Measurements from ENCODE around the gene STUM. TPM values are rescaled to one million over a fixed set of nuclear protein-coding genes. Genes with fewer than 3 reads are reported as not detected.

STUM gene
- total RNA-seq, 1 donor from 2014 or later = 0.55 TPM

DNA sequence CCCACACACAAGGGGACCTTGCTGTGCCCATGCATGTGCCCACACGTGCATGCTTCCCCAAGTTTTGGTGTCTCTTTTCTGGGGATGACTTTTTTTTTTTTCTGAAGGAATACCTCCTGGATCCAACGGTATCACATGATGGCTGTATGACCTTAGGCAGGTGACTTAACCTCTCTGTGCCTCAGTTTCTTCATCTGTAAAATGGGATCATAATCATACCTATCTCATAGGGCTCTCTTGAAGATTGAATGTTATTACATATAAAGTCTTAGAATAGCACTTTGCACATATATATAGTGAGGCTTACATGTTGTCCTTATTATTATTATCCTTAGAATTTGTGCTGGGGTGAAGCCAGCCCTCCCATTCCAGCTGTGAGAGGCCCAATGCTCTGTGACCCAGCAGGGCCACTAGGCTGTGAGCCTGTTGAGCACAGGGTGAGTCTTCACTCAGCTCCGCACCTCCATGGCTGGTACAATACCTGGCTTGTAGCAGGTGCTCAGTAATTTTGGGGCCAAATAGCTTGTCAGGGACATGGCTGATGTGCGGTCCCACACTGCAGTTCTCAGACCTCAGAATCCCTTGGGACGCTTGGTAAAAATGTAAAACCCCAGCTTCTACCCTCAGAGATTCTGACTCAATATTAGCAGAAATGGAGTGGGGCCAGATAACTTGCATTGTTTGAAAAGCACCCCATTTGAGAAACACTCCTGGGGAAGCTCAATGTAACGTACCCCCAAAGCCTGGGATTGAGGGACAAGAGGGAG, 20.6 kb downstream of the STUM start:
- Mint-ChIP-seq H3K27me3 (peaks cover 20% of the 10 kb centered on the region), H3K36me3 (ENCODE audit: insufficient read depth) (no peaks in the 10 kb centered on the region), H3K27ac (no peak overlapping the region), H3K4me1 (ENCODE audit: low read depth) (no peaks in the 10 kb centered on the region), H3K4me3 (ENCODE audit: low read depth) (no peak overlapping the region), H3K9me3 (ENCODE audit: low read depth) (no peaks in the 10 kb centered on the region)
- TF ChIP-seq, protein P1, sequence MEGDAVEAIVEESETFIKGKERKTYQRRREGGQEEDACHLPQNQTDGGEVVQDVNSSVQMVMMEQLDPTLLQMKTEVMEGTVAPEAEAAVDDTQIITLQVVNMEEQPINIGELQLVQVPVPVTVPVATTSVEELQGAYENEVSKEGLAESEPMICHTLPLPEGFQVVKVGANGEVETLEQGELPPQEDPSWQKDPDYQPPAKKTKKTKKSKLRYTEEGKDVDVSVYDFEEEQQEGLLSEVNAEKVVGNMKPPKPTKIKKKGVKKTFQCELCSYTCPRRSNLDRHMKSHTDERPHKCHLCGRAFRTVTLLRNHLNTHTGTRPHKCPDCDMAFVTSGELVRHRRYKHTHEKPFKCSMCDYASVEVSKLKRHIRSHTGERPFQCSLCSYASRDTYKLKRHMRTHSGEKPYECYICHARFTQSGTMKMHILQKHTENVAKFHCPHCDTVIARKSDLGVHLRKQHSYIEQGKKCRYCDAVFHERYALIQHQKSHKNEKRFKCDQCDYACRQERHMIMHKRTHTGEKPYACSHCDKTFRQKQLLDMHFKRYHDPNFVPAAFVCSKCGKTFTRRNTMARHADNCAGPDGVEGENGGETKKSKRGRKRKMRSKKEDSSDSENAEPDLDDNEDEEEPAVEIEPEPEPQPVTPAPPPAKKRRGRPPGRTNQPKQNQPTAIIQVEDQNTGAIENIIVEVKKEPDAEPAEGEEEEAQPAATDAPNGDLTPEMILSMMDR (IDR thresholded peaks at IDR 0.05; ENCODE audit: unreplicated experiment) = no peak
- no peak for DNase-seq (ENCODE audit: low spot score, unreplicated experiment)

DNA sequence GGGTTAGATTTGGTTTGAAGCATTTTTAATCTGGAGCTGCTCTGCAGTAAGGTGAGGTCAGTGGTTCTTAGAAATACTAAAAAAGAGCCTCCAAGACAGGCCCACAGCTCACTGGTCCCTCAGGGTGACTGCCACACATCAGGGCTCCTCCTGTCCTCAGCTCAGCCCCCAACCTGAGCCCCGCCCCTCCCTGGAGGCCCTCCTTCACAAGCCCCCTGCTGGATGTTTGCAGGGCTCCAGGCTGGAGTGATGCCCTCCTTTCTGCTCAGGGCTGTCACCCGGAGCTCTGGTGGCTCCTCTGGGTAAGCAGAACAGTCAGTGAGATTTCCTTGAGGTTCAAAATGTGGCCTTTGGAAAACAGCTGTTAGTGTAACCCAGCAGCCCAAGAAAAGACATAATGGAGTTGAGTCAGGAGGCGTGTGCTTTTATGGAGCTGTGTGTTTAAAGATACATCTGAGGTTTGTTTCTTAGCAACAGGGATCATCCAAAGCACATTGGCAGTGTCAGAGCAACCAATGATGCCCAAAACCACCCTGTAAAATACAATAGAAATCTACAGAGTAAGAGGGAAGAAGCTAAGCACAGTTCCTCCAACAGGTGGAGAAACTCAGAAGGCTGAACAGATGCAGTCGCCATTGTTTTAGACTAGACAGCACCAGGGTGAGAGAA, 21.4 kb downstream of the STUM start:
- Mint-ChIP-seq H3K4me1 (ENCODE audit: low read depth) (no peaks in the 10 kb centered on the region), H3K9me3 (ENCODE audit: low read depth) (no peaks in the 10 kb centered on the region), H3K27ac (no peak overlapping the region), H3K4me3 (ENCODE audit: low read depth) (no peak overlapping the region), H3K27me3 (peaks cover 20% of the 10 kb centered on the region), H3K36me3 (ENCODE audit: insufficient read depth) (no peaks in the 10 kb centered on the region)
- DNase-seq (ENCODE audit: low spot score, unreplicated experiment) = peak; percentile 36
- TF ChIP-seq, protein P1 (IDR thresholded peaks at IDR 0.05; ENCODE audit: unreplicated experiment) = peak; percentile 57

DNA sequence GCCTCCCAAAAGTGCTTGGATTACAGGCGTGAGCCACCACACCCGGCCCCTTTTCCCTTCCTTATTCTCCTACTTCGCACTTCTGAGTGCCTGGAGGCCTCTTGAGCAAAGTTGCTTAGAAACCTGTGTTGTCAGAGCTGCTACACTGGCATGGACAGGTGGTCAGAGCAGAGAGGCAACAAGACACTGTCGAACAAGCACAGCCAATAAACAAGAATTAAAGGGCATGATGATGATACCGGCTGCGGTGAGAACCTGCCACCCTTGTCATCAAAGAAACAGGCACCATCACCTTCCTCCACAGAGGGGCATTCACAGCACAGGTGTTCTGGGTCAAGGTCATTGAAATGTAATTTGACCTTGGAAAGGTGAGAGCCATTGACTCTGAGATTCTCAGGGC, 23.3 kb downstream of the STUM start:
- H3K9me3 Mint-ChIP-seq (ENCODE audit: low read depth) = no peaks in the 10 kb centered on the region
- no peaks in the 10 kb centered on the region for H3K36me3 Mint-ChIP-seq (ENCODE audit: insufficient read depth)
- no peak overlapping the region for H3K27ac Mint-ChIP-seq
- no peak overlapping the region for H3K4me3 Mint-ChIP-seq (ENCODE audit: low read depth)
- TF ChIP-seq, protein P1 (IDR thresholded peaks at IDR 0.05; ENCODE audit: unreplicated experiment) = no peak
- no peaks in the 10 kb centered on the region for H3K4me1 Mint-ChIP-seq (ENCODE audit: low read depth)
- peaks cover 8% of the 10 kb centered on the region for H3K27me3 Mint-ChIP-seq
- no peak for DNase-seq (ENCODE audit: low spot score, unreplicated experiment)

DNA sequence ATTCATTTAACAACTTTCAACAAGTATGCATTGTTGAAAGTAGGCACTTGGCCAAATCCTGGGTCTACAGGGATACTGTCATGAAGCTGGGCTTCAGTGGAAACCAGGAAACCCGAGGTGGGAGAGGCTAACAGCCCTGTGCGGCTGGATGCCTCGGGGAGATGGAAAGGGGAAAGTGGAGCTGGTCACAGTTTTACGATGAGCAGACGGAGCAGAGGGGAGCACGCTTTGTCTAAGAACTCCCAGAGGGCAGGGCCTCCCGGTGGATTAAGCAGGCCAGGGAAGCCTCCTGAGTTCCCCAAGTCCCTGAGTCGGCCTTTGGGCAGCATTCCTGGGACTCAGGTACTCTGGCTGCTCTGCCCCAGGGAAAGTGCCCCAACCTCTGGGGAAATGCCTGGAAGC, 23.8 kb downstream of the STUM start:
- Mint-ChIP-seq H3K9me3 (ENCODE audit: low read depth) (no peaks in the 10 kb centered on the region), H3K27ac (no peak overlapping the region), H3K36me3 (ENCODE audit: insufficient read depth) (no peaks in the 10 kb centered on the region), H3K27me3 (peaks cover 8% of the 10 kb centered on the region), H3K4me1 (ENCODE audit: low read depth) (no peaks in the 10 kb centered on the region), H3K4me3 (ENCODE audit: low read depth) (no peak overlapping the region)
- no peak for DNase-seq (ENCODE audit: low spot score, unreplicated experiment)
- TF ChIP-seq, protein P1 (IDR thresholded peaks at IDR 0.05; ENCODE audit: unreplicated experiment) = no peak

DNA sequence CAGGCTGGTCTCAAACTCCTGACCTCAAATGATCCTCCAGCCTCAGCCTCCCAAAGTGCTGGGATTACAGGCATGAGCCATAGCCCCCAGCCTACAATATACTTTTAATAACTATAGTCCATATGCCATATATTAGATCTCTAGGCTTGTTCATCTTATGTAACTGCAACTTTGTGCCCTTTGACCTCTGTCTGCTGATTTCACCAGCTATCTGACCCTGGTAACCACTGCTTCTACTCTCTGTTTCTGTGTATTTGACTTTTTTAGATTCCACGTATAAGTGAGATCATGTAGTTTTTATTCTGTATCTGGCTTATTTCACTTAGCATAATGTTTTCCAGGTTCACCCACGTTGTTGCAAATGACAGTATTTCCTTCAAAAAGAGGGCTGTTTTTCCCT, 25.5 kb downstream of the STUM start:
- Mint-ChIP-seq H3K4me3 (ENCODE audit: low read depth) (no peak overlapping the region), H3K36me3 (ENCODE audit: insufficient read depth) (no peaks in the 10 kb centered on the region), H3K27me3 (peaks cover 8% of the 10 kb centered on the region), H3K4me1 (ENCODE audit: low read depth) (no peaks in the 10 kb centered on the region), H3K9me3 (ENCODE audit: low read depth) (no peaks in the 10 kb centered on the region), H3K27ac (peak overlapping the region; percentile 25)
- TF ChIP-seq, protein P1 (IDR thresholded peaks at IDR 0.05; ENCODE audit: unreplicated experiment) = no peak
- no peak for DNase-seq (ENCODE audit: low spot score, unreplicated experiment)
